GM12878 (cell line): ENCODE measurements around the gene COMMD10. TPM values are rescaled to one million over a fixed set of nuclear protein-coding genes. Genes with fewer than 3 reads are reported as not detected.

Experiments used
- ATAC-seq: fragments of 200-7000 bp; cut with Tn5 transposase; 3 replicates; pipeline ENCODE4 v1.9.1; 2020; ENCODE audit warnings: mild to moderate bottlenecking, moderate library complexity
- BruUV-seq: library from RNA; stranded (reverse); fragments of 400-500 nt; replicated peaks from 2 replicates; lab custom pipeline; 2021; lab: Mats Ljungman, UMichigan
- CTCF ChIA-PET: fragments of 300-600 bp; sonication (Branson Sonifier 250); formaldehyde crosslinking; extraction: SDS; loops from one replicate; lab custom pipeline; 2021; ENCODE audit warnings: inconsistent platforms; lab: Yijun Ruan, JAX
- POLR2A ChIA-PET: fragments of 350-600 bp; formaldehyde crosslinking; extraction: SDS; loops from one replicate; lab custom pipeline; 2021; ENCODE audit warnings: inconsistent platforms; lab: Charles Lee
- RAD21 ChIA-PET: fragments of 300-600 bp; sonication (Branson Sonifier 250); formaldehyde crosslinking; loops from one replicate; lab custom pipeline; 2023; ENCODE audit warnings: antibody characterized with exemption; ENCODE audit not compliant: unreplicated experiment; lab: Charles Lee
- SMC1A ChIA-PET: fragments of 300-600 bp; sonication (Branson Sonifier 250); formaldehyde crosslinking; loops from one replicate; lab custom pipeline; 2023; ENCODE audit not compliant: unreplicated experiment, uncharacterized antibody; lab: Charles Lee
- DNase-seq: peaks from one replicate; pipeline ENCODE4 v3.0.0-alpha.2; 2011; ENCODE audit warnings: low read depth, low spot score
- FAIRE-seq: peaks from 3 replicates; lab custom pipeline; 2011; peaks lifted over from hg19 to GRCh38; lab: Jason Lieb, UNC
- H2AFZ ChIP-seq: 2 replicates; pipeline ENCODE4 v1.6.0; 2011; ENCODE audit warnings: low read depth, low read length, control low read depth; ENCODE audit not compliant: control insufficient read depth
- H3K27ac ChIP-seq: 2 replicates; pipeline ENCODE4 v1.5.1; 2011; ENCODE audit warnings: control low read depth; ENCODE audit not compliant: control insufficient read depth, insufficient read depth
- H3K27me3 ChIP-seq, 2 experiments: replicated peaks in 1 of 2; 2 replicates each; pipeline versions ENCODE4 v1.6.0 to v1.6.1; 2011; ENCODE audit warnings: low read length in 1 of 2; ENCODE audit not compliant: control insufficient read depth in 2 of 2, insufficient read depth in 2 of 2
- H3K36me3 ChIP-seq, 2 experiments: 2 replicates each; pipeline ENCODE4 v1.5.1; 2011; ENCODE audit warnings: low read length in 1 of 2; ENCODE audit not compliant: control insufficient read depth in 2 of 2, insufficient read depth in 2 of 2
- H3K4me1 ChIP-seq: 2 replicates; pipeline ENCODE4 v1.6.1; 2011; ENCODE audit warnings: mild to moderate bottlenecking, low read length, moderate library complexity, mixed read lengths; ENCODE audit not compliant: control insufficient read depth, insufficient read depth
- H3K4me2 ChIP-seq: 2 replicates; pipeline ENCODE4 v1.6.0; 2011; ENCODE audit warnings: control low read depth; ENCODE audit not compliant: control insufficient read depth, insufficient read depth
- H3K4me3 ChIP-seq: fragments of 200-600 bp; sonication (generic); 2 replicates; pipeline ENCODE4 v1.5.1; 2016
- H3K79me2 ChIP-seq: 2 replicates; pipeline ENCODE4 v1.6.0; 2011; ENCODE audit warnings: low read length; ENCODE audit not compliant: control insufficient read depth, insufficient read depth
- H3K9ac ChIP-seq: 2 replicates; pipeline ENCODE4 v1.8.0; 2011; ENCODE audit warnings: low read length, control low read depth, mixed read lengths; ENCODE audit not compliant: control insufficient read depth, insufficient read depth
- H3K9me3 ChIP-seq: replicated peaks from 3 replicates; pipeline ENCODE4 v1.5.1; 2011; ENCODE audit warnings: mild to moderate bottlenecking, low read length; ENCODE audit not compliant: control insufficient read depth, insufficient read depth
- H4K20me1 ChIP-seq: 2 replicates; pipeline ENCODE4 v1.6.0; 2011; ENCODE audit not compliant: control insufficient read depth, insufficient read depth
- NBN ChIP-seq: fragments of 450-650 bp; IDR thresholded peaks from 2 replicates; pipeline ENCODE4 v1.6.1; 2016
- PAX8 ChIP-seq: fragments of 450-650 bp; IDR thresholded peaks from 2 replicates; pipeline ENCODE4 v1.6.1; 2017; ENCODE audit warnings: mild to moderate bottlenecking, moderate library complexity
- TBL1XR1 ChIP-seq: IDR thresholded peaks from 2 replicates; pipeline ENCODE4 v1.6.1; 2012; ENCODE audit warnings: low read depth, low read length, improper control_type of control experiment
- TCF3 ChIP-seq: IDR thresholded peaks from 2 replicates; pipeline ENCODE4 v1.6.1; 2012; ENCODE audit warnings: low read depth, mild to moderate bottlenecking, low read length, borderline replicate concordance; ENCODE audit not compliant: insufficient read depth
- ZNF217 ChIP-seq: fragments of 450-650 bp; IDR thresholded peaks from 2 replicates; pipeline ENCODE4 v1.6.1; 2017; ENCODE audit warnings: antibody characterized with exemption, mild to moderate bottlenecking
- ZNF274 ChIP-seq: IDR thresholded peaks from one replicate; pipeline ENCODE4 v1.8.0; 2011; ENCODE audit not compliant: insufficient read length, insufficient read depth
- WGBS: methylation state at CpG from one replicate; pipeline ENCODE4 v1.1.6; 2016; ENCODE audit warnings: low lambda C conversion rate; ENCODE audit not compliant: insufficient replicate concordance, insufficient coverage; ENCODE audit errors: missing lambda C conversion rate; 5-methylcytosine and 5-hydroxymethylcytosine counted together
- in situ Hi-C: fragments of 300-500 bp; cut with MboI; formaldehyde crosslinking; loops from 9 replicates; pipeline ENCODE4 v1.14.3; 2018; ENCODE audit warnings: mixed read lengths
- intact Hi-C: fragments of 100-400 bp; cut with micrococcal nuclease; formaldehyde crosslinking; loops from one replicate; pipeline ENCODE4 v1.14.2; 2022; ENCODE audit not compliant: unreplicated experiment
- polyA plus RNA-seq, 11 experiments: library from polyadenylated mRNA; depleted of rRNA in 4 of 11; unstranded in 6 of 11; stranded (reverse) in 5 of 11; fragments of >200 nt; fragmentation: Nextera tagmentation in 4 of 11; fragmentation: Illumina TruSeq in 1 of 11; extraction: Ambion mirVana in 4 of 11; extraction: Trizol in 1 of 11; gene quantifications; 1 replicate in 1 of 11; 2 replicates in 10 of 11; pipeline versions ENCODE4 v1.2.1 to v1.2.3, GENCODE V29; 2011 to 2016; ENCODE audit warnings: inconsistent platforms in 2 of 11, missing spikeins in 2 of 11, low read depth in 1 of 11
- total RNA-seq, 4 experiments: library from RNA; depleted of rRNA in 3 of 4; stranded (reverse); fragments of >200 nt in 3 of 4; fragmentation: Illumina TruSeq in 1 of 4; extraction: Trizol in 1 of 4; gene quantifications; 2 replicates each; pipeline versions ENCODE4 v1.2.1 to v1.2.3, GENCODE V29; 2013 to 2021
- TF ChIP-seq, protein P1 (sequence below): IDR thresholded peaks from 2 replicates; pipeline ENCODE4 v1.6.1; 2011; ENCODE audit warnings: borderline replicate concordance, low read depth, mild to moderate bottlenecking, moderate library complexity, low read length; ENCODE audit not compliant: insufficient read depth, poor library complexity, severe bottlenecking
- TF ChIP-seq, protein P2 (sequence below): fragments of 450-650 bp; formaldehyde crosslinking; IDR thresholded peaks from 2 replicates; pipeline ENCODE4 v1.4.0; 2022; ENCODE audit warnings: mild to moderate bottlenecking, moderate library complexity
- TF ChIP-seq, protein P3 (sequence below), 3 experiments: IDR thresholded peaks in 2 of 3; conservative IDR thresholded peaks in 1 of 3; 2 replicates each; pipeline ENCODE4 v1.5.1; 2011; ENCODE audit warnings: low read depth in 3 of 3, low read length in 3 of 3, mild to moderate bottlenecking in 3 of 3, control low read depth in 2 of 3, moderate library complexity in 2 of 3, inconsistent platforms in 1 of 3, mixed read lengths in 1 of 3; ENCODE audit not compliant: control insufficient read depth in 2 of 3, insufficient read depth in 1 of 3; ENCODE audit errors: extremely low read depth in 1 of 3

Gene COMMD10
- total and polyA plus RNA-seq, 10 of the 15 experiments (the other 5 are each of a cell fraction or from before 2014, with no cell fraction given), result 19.6 to 98.7 (median 28.0) TPM

DNA sequence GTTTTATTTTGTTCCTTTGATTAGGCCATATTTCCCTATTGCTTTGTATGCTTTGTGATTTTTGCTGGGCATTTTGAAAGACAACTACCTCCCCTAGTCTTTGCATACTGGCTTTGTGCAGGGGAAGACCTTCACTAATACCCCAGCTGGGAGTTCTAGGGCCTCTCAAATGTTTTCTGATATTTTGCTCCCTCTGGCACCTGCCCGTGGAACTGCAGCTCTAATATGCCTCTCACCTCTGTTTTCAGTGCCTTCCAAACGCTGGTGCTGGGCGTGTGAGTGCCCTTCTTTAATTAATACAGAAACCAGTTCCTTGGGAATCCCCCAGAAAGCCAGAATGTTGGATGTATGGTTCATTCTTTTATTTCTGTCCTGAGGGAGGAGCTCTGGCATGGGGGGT, 204.5 kb downstream of the COMMD10 start:
- ChIA-PET CTCF (interaction anchor here (1.4 kb wide), 1 partner anchor 12 kb away, joined by 4 read pairs; no protein-coding TSS in a partner anchor), SMC1A (interaction anchor here (0.9 to 1.7 kb wide), 3 partner anchors 11 to 15 kb away, joined by 3 to 4 read pairs (median 4); no protein-coding TSS in a partner anchor)
- no peaks in the 10 kb centered on the region for H3K4me1 ChIP-seq

DNA sequence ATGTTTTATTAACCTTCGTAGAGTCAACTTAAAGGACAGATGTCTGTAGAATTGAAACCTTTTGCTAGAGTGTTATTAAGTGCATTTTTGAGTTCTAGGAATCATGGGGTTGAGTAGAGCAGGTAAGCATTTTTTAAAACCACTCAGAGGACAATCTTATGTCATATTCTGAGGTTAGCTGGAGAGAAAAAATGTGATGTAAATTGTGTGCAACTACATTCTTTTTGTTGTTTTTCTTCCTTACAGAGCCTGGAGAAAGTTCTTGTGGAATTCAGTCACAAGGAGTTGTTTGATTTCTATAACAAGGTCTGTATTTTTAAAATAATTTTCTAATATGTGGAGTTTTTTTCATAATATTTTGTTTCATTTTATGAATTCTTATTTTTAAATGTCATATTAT, 206.4 kb downstream of the COMMD10 start:
- H3K4me2 ChIP-seq, result no peak overlapping the region
- H3K27me3 ChIP-seq, result no peaks in the 10 kb centered on the region
- ChIA-PET POLR2A (no interaction called here), CTCF (no interaction called here), SMC1A (no interaction called here), RAD21 (no interaction called here)
- H2AFZ ChIP-seq, result no peak overlapping the region
- no peaks in the 10 kb centered on the region for H4K20me1 ChIP-seq
- no peak overlapping the region for H3K27ac ChIP-seq
- no peaks in the 10 kb centered on the region for H3K4me1 ChIP-seq
- WGBS, result 96% methylated on average over 1 of the region's 1 CpG
- ATAC-seq, result no peak
- no TSS peak for BruUV-seq
- no peak overlapping the region for H3K9ac ChIP-seq
- H3K9me3 ChIP-seq, result peaks cover 2% of the 10 kb centered on the region; the same call in 2 of the 3 replicates
- DNase-seq, result no peak
- H3K79me2 ChIP-seq, result no peaks in the 10 kb centered on the region
- in situ Hi-C loops (no loop called here), intact Hi-C loops (no loop called here)
- FAIRE-seq, result no peak
- H3K36me3 ChIP-seq, result no peaks in the 10 kb centered on the region
- H3K4me3 ChIP-seq, result no peak overlapping the region
- TF ChIP-seq, protein P1, sequence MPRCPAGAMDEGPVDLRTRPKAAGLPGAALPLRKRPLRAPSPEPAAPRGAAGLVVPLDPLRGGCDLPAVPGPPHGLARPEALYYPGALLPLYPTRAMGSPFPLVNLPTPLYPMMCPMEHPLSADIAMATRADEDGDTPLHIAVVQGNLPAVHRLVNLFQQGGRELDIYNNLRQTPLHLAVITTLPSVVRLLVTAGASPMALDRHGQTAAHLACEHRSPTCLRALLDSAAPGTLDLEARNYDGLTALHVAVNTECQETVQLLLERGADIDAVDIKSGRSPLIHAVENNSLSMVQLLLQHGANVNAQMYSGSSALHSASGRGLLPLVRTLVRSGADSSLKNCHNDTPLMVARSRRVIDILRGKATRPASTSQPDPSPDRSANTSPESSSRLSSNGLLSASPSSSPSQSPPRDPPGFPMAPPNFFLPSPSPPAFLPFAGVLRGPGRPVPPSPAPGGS, result no peak
- TF ChIP-seq, protein P2, sequence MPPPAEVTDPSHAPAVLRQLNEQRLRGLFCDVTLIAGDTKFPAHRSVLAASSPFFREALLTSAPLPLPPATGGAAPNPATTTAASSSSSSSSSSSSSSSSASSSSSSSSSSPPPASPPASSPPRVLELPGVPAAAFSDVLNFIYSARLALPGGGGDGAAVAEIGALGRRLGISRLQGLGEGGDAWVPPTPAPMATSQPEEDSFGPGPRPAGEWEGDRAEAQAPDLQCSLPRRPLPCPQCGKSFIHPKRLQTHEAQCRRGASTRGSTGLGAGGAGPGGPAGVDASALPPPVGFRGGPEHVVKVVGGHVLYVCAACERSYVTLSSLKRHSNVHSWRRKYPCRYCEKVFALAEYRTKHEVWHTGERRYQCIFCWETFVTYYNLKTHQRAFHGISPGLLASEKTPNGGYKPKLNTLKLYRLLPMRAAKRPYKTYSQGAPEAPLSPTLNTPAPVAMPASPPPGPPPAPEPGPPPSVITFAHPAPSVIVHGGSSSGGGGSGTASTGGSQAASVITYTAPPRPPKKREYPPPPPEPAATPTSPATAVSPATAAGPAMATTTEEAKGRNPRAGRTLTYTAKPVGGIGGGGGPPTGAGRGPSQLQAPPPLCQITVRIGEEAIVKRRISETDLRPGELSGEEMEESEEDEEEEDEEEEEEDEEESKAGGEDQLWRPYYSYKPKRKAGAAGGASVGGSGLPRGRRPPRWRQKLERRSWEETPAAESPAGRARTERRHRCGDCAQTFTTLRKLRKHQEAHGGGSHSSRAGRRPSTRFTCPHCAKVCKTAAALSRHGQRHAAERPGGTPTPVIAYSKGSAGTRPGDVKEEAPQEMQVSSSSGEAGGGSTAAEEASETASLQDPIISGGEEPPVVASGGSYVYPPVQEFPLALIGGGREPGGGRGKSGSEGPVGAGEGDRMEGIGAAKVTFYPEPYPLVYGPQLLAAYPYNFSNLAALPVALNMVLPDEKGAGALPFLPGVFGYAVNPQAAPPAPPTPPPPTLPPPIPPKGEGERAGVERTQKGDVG (CRISPR knock-in tag), result no peak
- no peak for TF ChIP-seq TCF3
- no peak for TF ChIP-seq NBN
- no peak for TF ChIP-seq PAX8
- TF ChIP-seq ZNF217, result no peak
- no peak for TF ChIP-seq TBL1XR1

More for the DNA sequence above, 204.5 kb downstream of the COMMD10 start:
- Histone ChIP-seq H3K9ac (no peak overlapping the region), H3K79me2 (no peaks in the 10 kb centered on the region), H4K20me1 (no peaks in the 10 kb centered on the region), H3K4me2 (no peak overlapping the region), H3K36me3 (no peaks in the 10 kb centered on the region), H3K27ac (no peak overlapping the region), H3K4me3 (no peak overlapping the region), H3K27me3 (no peaks in the 10 kb centered on the region), H3K9me3 (peaks cover 2% of the 10 kb centered on the region; the same call in 2 of the 3 replicates), H2AFZ (no peak overlapping the region)
- ChIA-PET RAD21 (no interaction called here), POLR2A (no interaction called here)
- FAIRE-seq (no peak), DNase-seq (no peak), ATAC-seq (no peak)
- 85% methylated on average over 3 of the region's 3 CpGs for WGBS
- TF ChIP-seq, protein P3, sequence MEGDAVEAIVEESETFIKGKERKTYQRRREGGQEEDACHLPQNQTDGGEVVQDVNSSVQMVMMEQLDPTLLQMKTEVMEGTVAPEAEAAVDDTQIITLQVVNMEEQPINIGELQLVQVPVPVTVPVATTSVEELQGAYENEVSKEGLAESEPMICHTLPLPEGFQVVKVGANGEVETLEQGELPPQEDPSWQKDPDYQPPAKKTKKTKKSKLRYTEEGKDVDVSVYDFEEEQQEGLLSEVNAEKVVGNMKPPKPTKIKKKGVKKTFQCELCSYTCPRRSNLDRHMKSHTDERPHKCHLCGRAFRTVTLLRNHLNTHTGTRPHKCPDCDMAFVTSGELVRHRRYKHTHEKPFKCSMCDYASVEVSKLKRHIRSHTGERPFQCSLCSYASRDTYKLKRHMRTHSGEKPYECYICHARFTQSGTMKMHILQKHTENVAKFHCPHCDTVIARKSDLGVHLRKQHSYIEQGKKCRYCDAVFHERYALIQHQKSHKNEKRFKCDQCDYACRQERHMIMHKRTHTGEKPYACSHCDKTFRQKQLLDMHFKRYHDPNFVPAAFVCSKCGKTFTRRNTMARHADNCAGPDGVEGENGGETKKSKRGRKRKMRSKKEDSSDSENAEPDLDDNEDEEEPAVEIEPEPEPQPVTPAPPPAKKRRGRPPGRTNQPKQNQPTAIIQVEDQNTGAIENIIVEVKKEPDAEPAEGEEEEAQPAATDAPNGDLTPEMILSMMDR (IDR thresholded peaks at IDR 0.05 in 2 of 3, conservative IDR thresholded peaks at IDR 0.05 in 1 of 3; ENCODE audit: control insufficient read depth in 2 of 3, extremely low read depth in 1 of 3, insufficient read depth in 1 of 3, low read depth in 3 of 3, low read length in 3 of 3), result peak in 1 of 3 experiments; percentile 16; a peak in 1 of 6 replicates
- TF ChIP-seq ZNF274, result no peak
- intact Hi-C loops, result no loop called here
- no TSS peak for BruUV-seq
- in situ Hi-C loops, result no loop called here
